GF-D8 (cell line): ENCODE results near the gene GALNT17.

Source experiments
- DNase-seq: peaks from one replicate; lab custom pipeline; 2025; lab: John Stamatoyannopoulos, UW

Gene GALNT17

DNA sequence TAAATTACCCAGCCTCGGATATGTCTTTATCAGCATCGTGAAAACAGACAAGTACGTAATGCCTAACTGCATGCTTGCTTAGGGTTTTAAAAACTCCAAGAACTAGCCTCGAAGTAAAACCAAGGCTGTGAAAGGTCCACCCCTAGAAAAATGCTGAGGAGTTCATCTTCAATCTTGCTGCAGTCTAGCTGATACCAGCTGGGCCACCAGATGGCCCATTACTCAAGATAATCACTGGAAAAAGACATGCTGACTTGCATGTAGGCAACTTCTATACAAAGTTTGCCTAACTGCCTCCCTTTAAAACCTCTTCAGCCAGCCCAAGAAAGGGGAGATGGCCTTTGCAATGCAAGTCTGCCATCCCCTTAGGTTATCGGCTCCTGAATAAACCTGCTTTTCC is 614.1 kb downstream of the GALNT17 start:
- no peak for DNase-seq

GRCh38 chr7:71750290-71750689 is 618.3 kb downstream of the GALNT17 start:
- no peak for DNase-seq

DNA sequence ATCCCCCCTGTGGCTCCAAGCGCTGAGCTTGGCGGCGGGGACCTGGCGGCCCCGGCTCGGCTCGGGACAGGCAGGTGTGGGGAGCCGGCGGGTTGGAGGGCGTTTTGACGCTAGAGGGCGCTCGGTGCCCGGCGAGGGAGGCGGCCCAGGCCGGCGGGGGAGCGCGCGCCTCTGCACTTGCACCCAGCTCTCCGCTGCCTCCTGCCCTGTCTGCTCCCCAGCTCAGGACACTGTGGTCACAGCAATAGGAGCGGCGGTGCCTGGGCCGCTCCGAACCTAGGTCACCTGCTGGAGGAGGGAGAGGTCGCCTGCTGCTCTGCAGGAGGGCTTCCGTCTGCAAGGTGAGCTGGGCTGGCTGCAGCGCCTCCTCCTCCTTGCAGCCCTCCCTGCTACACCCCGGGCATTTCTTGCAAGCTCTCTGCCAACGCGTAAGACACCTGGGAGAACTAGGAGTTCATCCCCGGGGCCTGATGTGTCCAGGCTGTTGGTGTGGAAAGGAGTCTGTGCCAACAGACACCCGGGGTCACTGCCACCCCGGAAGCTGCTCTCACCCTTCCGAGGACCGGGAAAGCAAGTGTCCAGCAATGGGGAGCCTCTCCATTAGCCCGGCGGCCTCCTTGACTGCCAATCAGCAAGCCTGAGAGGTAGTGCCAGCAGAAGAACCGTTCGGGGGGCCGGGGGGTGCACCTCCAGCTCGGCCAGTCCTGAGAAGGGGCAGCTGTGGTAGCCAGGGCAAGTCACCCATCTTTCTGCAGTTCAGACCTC is 620.4 kb downstream of the GALNT17 start:
- no peak for DNase-seq

- no peak for DNase-seq
These were observed 621.3 kb downstream of the GALNT17 start for GRCh38 chr7:71753236-71753635.

DNA sequence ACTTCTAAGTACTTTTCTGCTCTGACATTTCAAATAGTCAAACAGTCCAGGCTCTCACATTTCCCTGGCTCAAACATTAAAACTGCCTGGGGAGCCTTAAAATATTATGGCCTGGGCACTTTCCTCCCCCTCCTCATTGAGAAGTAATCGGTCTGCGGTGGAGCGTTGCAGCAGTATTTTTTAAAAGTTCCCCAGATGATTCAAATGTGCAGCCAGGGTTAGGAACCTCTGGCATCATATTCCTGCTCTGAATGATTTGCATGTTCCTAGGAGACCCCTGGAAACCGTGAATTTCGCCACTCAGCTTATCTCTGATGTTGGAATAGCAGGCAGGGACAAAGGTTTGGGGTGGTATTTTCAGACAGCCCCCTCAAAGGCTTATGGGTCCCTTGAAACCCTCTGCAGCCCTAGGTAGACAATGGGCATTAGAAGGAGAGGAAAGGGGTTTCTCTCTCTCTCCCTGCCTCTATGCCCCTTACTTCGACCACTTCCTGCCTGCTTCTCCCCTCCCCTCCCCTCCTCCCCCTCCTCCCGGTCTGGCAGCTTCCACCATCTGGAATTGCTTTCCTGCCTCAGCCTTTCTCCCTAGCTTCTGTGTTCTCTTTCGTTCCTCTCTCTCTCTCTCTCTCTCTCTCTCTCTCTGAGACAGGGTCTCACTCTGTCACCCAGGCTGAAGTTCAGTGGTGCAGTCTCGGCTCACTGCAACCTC is 622.2 kb downstream of the GALNT17 start:
- no peak for DNase-seq

DNA sequence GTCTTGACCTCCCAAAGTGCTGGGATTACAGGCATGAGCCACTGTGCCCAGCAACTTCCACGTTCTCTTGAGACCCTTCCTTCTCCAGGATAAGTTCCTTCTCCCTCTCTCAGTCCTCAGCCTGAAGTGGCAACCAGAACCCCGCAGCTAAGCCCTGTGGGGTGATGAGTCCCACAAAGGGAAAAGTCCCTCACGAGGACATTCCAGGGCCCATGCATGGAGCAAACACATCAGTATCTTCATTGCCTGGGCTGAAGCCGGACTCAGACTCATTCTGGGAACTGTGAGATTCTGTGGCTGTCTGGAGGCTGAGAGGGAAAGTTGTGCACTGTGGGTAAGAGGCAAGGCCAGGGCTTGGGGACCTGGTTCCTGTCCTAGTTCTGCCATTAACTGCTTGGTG is 622.9 kb downstream of the GALNT17 start:
- no peak for DNase-seq

DNA sequence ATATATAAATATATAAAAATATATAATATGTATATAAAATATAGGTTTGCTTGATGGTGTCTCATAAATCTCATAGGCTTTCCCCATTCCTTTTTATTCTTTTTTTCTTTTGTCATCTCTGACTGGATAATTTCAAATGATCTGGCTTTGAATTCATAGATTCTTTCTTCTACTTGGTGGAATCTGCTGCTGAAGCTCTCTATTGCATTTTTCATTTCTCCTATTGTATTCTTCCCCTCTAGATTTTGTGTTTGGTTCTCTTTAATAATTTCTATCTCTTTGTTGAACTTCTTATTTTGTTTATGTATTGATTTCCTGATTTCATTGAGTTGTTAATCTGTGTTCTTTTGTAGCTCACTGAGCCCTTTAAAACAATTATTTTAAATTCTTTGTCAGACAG is 629.4 kb downstream of the GALNT17 start:
- no peak for DNase-seq
